Measurements from ENCODE around the gene NLRP6.

DNA sequence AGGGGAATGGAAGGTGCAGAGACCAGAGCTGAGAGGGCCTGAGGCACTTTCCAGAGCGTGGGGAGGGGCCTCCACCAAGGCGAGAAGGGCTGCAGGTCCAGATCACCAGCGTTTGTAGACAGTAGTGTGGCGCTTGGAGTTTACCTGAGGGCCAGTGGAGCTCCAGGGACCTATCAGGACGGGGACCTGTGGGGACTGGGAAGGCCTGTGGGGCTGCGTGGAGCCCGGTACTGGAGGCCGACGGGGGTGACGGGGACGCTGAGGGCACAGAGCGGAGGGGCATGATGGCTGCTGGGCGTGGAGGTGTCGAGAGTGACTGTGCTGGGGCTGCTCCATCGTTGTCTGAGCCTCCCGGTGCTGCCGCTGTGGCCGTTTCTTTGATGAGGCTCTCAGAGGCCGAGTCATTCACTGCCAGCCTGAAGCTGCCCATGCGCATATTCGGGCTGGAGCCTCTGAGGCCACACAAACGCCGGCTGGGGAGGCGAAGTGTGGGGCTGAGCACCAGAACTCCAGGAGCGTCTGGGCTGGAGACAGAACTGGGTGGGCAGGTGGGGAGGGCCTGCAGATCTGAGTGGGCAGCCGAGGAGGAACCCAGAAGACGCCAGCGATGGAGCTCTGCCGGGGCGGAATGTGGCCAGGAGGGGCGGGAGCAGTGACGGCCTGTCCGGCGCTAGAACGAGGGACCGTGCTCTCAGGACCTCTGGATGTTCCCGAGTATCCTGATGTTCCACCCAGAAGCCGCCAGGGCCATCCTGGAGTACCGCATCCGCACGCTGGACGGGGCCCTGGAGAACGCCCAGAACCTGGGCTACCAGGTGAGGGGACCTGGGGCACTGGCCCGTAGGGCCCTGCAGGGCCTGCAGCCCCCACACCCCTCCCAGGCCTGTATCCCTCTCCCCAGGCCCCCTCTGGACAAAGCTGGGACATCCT, 13.3 kb downstream of the NLRP6 start:
- TF ChIP-seq ZNF8 (CRISPR knock-in tag; IDR thresholded peaks at IDR 0.05) (no peak), ZFP3 (CRISPR knock-in tag; IDR thresholded peaks at IDR 0.05) (no peak), ZNF565 (CRISPR knock-in tag; conservative IDR thresholded peaks at IDR 0.05; ENCODE audit: low read depth) (no peak), PPARA (CRISPR knock-in tag; IDR thresholded peaks at IDR 0.05; ENCODE audit: borderline replicate concordance) (no peak), CSDC2 (CRISPR knock-in tag; IDR thresholded peaks at IDR 0.05) (no peak), TOX (CRISPR knock-in tag; IDR thresholded peaks at IDR 0.05; ENCODE audit: borderline replicate concordance) (no peak), ARNTL (CRISPR knock-in tag; IDR thresholded peaks at IDR 0.05; ENCODE audit: borderline replicate concordance, low read depth) (no peak)
- TF ChIP-seq, protein P1, sequence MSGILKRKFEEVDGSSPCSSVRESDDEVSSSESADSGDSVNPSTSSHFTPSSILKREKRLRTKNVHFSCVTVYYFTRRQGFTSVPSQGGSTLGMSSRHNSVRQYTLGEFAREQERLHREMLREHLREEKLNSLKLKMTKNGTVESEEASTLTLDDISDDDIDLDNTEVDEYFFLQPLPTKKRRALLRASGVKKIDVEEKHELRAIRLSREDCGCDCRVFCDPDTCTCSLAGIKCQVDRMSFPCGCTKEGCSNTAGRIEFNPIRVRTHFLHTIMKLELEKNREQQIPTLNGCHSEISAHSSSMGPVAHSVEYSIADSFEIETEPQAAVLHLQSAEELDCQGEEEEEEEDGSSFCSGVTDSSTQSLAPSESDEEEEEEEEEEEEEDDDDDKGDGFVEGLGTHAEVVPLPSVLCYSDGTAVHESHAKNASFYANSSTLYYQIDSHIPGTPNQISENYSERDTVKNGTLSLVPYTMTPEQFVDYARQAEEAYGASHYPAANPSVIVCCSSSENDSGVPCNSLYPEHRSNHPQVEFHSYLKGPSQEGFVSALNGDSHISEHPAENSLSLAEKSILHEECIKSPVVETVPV (CRISPR knock-in tag; IDR thresholded peaks at IDR 0.05), result no peak
- TF ChIP-seq, protein P2, sequence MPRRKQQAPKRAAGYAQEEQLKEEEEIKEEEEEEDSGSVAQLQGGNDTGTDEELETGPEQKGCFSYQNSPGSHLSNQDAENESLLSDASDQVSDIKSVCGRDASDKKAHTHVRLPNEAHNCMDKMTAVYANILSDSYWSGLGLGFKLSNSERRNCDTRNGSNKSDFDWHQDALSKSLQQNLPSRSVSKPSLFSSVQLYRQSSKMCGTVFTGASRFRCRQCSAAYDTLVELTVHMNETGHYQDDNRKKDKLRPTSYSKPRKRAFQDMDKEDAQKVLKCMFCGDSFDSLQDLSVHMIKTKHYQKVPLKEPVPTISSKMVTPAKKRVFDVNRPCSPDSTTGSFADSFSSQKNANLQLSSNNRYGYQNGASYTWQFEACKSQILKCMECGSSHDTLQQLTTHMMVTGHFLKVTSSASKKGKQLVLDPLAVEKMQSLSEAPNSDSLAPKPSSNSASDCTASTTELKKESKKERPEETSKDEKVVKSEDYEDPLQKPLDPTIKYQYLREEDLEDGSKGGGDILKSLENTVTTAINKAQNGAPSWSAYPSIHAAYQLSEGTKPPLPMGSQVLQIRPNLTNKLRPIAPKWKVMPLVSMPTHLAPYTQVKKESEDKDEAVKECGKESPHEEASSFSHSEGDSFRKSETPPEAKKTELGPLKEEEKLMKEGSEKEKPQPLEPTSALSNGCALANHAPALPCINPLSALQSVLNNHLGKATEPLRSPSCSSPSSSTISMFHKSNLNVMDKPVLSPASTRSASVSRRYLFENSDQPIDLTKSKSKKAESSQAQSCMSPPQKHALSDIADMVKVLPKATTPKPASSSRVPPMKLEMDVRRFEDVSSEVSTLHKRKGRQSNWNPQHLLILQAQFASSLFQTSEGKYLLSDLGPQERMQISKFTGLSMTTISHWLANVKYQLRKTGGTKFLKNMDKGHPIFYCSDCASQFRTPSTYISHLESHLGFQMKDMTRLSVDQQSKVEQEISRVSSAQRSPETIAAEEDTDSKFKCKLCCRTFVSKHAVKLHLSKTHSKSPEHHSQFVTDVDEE (CRISPR knock-in tag; IDR thresholded peaks at IDR 0.05), result no peak

Data from SK-N-SH treated with all-trans-retinoic acid at 6 μM for 48 hours (cell line).